Measurements from ENCODE around the gene TBX5.

GRCh38 chr12:114448618-114448933 lies 42.6 kb upstream of the TBX5 start:
- TF ChIP-seq CTCF (IDR thresholded peaks at IDR 0.05): no peak
- TF ChIP-seq POLR2A (IDR thresholded peaks at IDR 0.05): no peak
